Endothelial cell of umbilical vein (primary cell): ENCODE measurements around the gene CDIP1. TPM values are rescaled to one million over a fixed set of nuclear protein-coding genes. Genes with fewer than 3 reads are reported as not detected.
"Not testable (repeated sequence)": the region's sequence is repeated elsewhere in the genome, so short reads cannot be mapped to it uniquely, and the experiment has no call there.

Source experiments
- BruUV-seq: library from RNA; stranded (reverse); fragments of 400-500 nt; replicated peaks from 2 replicates; lab custom pipeline; 2021; lab: Mats Ljungman, UMichigan
- CTCF ChIA-PET: fragments of 300-600, 350-600 bp; sonication (Branson Sonifier 250); formaldehyde crosslinking; loops from one replicate; lab custom pipeline; 2021; ENCODE audit warnings: antibody characterized with exemption, inconsistent platforms; lab: Charles Lee
- POLR2A ChIA-PET: fragments of 300-600, 350-600 bp; sonication (Branson Sonifier 250); formaldehyde crosslinking; loops from one replicate; lab custom pipeline; 2021; ENCODE audit warnings: antibody characterized with exemption, inconsistent platforms; lab: Charles Lee
- DNase-seq: peaks from one replicate; pipeline ENCODE4 v3.0.0-alpha.2; 2011; ENCODE audit warnings: low read depth, low spot score
- FAIRE-seq: peaks from 2 replicates; lab custom pipeline; 2011; peaks lifted over from hg19 to GRCh38; lab: Jason Lieb, UNC
- H2AFZ ChIP-seq: 2 replicates; pipeline ENCODE4 v1.6.0; 2012; ENCODE audit warnings: low read depth, low read length, control low read depth, inconsistent platforms
- H3K27ac ChIP-seq: 2 replicates; pipeline ENCODE4 v1.5.1; 2011; ENCODE audit warnings: low read depth, mild to moderate bottlenecking, control low read depth, low read length, moderate library complexity; ENCODE audit not compliant: insufficient read depth
- H3K27me3 ChIP-seq, 2 experiments: 2 replicates each; pipeline versions ENCODE4 v1.6.0 to v1.6.1; 2011; ENCODE audit warnings: low read length in 2 of 2, mixed read lengths in 1 of 2; ENCODE audit not compliant: control insufficient read depth in 2 of 2, insufficient read depth in 2 of 2
- H3K36me3 ChIP-seq, 2 experiments: 2 replicates in 1 of 2; 3 replicates in 1 of 2; pipeline ENCODE4 v1.5.1; 2011; ENCODE audit warnings: low read length in 2 of 2, mild to moderate bottlenecking in 1 of 2, moderate library complexity in 1 of 2; ENCODE audit not compliant: control insufficient read depth in 2 of 2, insufficient read depth in 2 of 2; ENCODE audit errors: extremely low read depth in 1 of 2
- H3K4me1 ChIP-seq: 3 replicates; pipeline ENCODE4 v1.5.1; 2011; ENCODE audit warnings: mild to moderate bottlenecking, low read length; ENCODE audit not compliant: control insufficient read depth, insufficient read depth; ENCODE audit errors: extremely low read depth
- H3K4me2 ChIP-seq: 2 replicates; pipeline ENCODE4 v1.6.1; 2011; ENCODE audit warnings: low read length, control low read depth, mixed read lengths; ENCODE audit not compliant: insufficient read depth
- H3K4me3 ChIP-seq, 3 experiments: fragments of 200-600 bp in 1 of 3; sonication (generic), shearing (Covaris generic) in 1 of 3; replicated peaks in 1 of 3; 2 replicates each; pipeline ENCODE4 v1.5.1; 2011 to 2016; ENCODE audit warnings: control low read depth in 3 of 3, low read length in 3 of 3, mild to moderate bottlenecking in 2 of 3, inconsistent platforms in 1 of 3, low read depth in 1 of 3, moderate library complexity in 1 of 3; ENCODE audit not compliant: insufficient read depth in 1 of 3
- H3K79me2 ChIP-seq: 2 replicates; pipeline ENCODE4 v1.6.0; 2012; ENCODE audit warnings: low read length, inconsistent platforms; ENCODE audit not compliant: control insufficient read depth, insufficient read depth
- H3K9ac ChIP-seq: replicated peaks from 2 replicates; pipeline ENCODE3; 2011; ENCODE audit warnings: low read length, control low read depth; ENCODE audit not compliant: insufficient read depth; ENCODE audit errors: extremely low read depth
- H3K9me1 ChIP-seq: replicated peaks from 3 replicates; pipeline ENCODE4 v1.6.0; 2011; ENCODE audit warnings: mild to moderate bottlenecking, low read length; ENCODE audit not compliant: control insufficient read depth, insufficient read depth; ENCODE audit errors: extremely low read depth
- H3K9me3 ChIP-seq: replicated peaks from 2 replicates; pipeline ENCODE4 v1.5.1; 2012; ENCODE audit warnings: low read length, inconsistent platforms; ENCODE audit not compliant: control insufficient read depth, insufficient read depth
- H4K20me1 ChIP-seq: replicated peaks from 2 replicates; pipeline ENCODE3; 2011; ENCODE audit warnings: mild to moderate bottlenecking, low read length; ENCODE audit not compliant: control insufficient read depth, insufficient read depth; ENCODE audit errors: extremely low read depth
- EZH2 ChIP-seq: IDR thresholded peaks from 2 replicates; pipeline ENCODE4 v1.6.1; 2012; ENCODE audit warnings: borderline replicate concordance, low read depth, mild to moderate bottlenecking, moderate library complexity, low read length, inconsistent platforms; ENCODE audit not compliant: severe bottlenecking
- FOS ChIP-seq: IDR thresholded peaks from 2 replicates; pipeline ENCODE4 v1.6.1; 2011; ENCODE audit warnings: mild to moderate bottlenecking, low read length, moderate library complexity, borderline replicate concordance; ENCODE audit not compliant: insufficient read depth
- GATA2 ChIP-seq: IDR thresholded peaks from 2 replicates; pipeline ENCODE4 v1.7.0; 2011; ENCODE audit warnings: low read depth, mild to moderate bottlenecking, moderate library complexity, mixed read lengths, low read length; ENCODE audit not compliant: insufficient read length, insufficient read depth
- JUN ChIP-seq: IDR thresholded peaks from 2 replicates; pipeline ENCODE4 v1.6.1; 2011; ENCODE audit warnings: borderline replicate concordance, low read depth; ENCODE audit not compliant: insufficient read length, insufficient read depth
- MYC ChIP-seq: IDR thresholded peaks from one replicate; pipeline ENCODE4 v1.6.1; 2011; ENCODE audit warnings: mild to moderate bottlenecking, low read depth, low read length
- POLR2A ChIP-seq: IDR thresholded peaks from 2 replicates; pipeline ENCODE4 v1.6.1; 2012; ENCODE audit warnings: low read depth, mild to moderate bottlenecking, control low read depth, low read length
- POLR2AphosphoS5 ChIP-seq: IDR thresholded peaks from 2 replicates; pipeline ENCODE4 v1.6.1; 2012; ENCODE audit warnings: low read depth, mild to moderate bottlenecking, control low read depth, low read length, moderate library complexity; ENCODE audit not compliant: insufficient read depth
- dilution Hi-C: fragments of 300-500 bp; cut with MboI; formaldehyde crosslinking; loops from one replicate; pipeline ENCODE4 v1.15.0; 2019; ENCODE audit warnings: low sequenced_read_pairs; ENCODE audit not compliant: extremely low pct_ligation_motif_present
- intact Hi-C: fragments of 100-400 bp; cut with micrococcal nuclease; formaldehyde crosslinking; loops from one replicate; pipeline ENCODE4 v1.10.0; 2022
- polyA plus RNA-seq, 4 experiments: library from polyadenylated mRNA; depleted of rRNA in 3 of 4; stranded (reverse) in 3 of 4; unstranded in 1 of 4; fragments of >200 nt; gene quantifications; 2 replicates each; pipeline versions ENCODE4 v1.2.1 to v1.2.3, GENCODE V29; 2011 to 2012; ENCODE audit warnings: missing spikeins in 1 of 4
- total RNA-seq: library from RNA; stranded (reverse); gene quantifications from 2 replicates; pipeline ENCODE4 v1.2.3, GENCODE V29; 2021
- TF ChIP-seq, protein P1 (sequence below), 2 donors: IDR thresholded peaks; 1 replicate in 1 of 2; 2 replicates in 1 of 2; pipeline ENCODE4 v1.5.1; 2011; ENCODE audit warnings: low read length in 2 of 2, mild to moderate bottlenecking in 2 of 2, moderate library complexity in 2 of 2, control low read depth in 1 of 2, inconsistent platforms in 1 of 2, low read depth in 1 of 2; ENCODE audit not compliant: insufficient read depth in 1 of 2; ENCODE audit errors: extremely low read depth in 1 of 2
- TF ChIP-seq, protein P2 (sequence below): IDR thresholded peaks from 2 replicates; pipeline ENCODE4 v1.6.1; 2011; ENCODE audit not compliant: insufficient read depth, insufficient read length

Gene CDIP1
- total and polyA plus RNA-seq, 2 donors (not counting 3 experiments of a cell fraction or from before 2014, with no cell fraction given) = 33.9 to 37.4 TPM

DNA sequence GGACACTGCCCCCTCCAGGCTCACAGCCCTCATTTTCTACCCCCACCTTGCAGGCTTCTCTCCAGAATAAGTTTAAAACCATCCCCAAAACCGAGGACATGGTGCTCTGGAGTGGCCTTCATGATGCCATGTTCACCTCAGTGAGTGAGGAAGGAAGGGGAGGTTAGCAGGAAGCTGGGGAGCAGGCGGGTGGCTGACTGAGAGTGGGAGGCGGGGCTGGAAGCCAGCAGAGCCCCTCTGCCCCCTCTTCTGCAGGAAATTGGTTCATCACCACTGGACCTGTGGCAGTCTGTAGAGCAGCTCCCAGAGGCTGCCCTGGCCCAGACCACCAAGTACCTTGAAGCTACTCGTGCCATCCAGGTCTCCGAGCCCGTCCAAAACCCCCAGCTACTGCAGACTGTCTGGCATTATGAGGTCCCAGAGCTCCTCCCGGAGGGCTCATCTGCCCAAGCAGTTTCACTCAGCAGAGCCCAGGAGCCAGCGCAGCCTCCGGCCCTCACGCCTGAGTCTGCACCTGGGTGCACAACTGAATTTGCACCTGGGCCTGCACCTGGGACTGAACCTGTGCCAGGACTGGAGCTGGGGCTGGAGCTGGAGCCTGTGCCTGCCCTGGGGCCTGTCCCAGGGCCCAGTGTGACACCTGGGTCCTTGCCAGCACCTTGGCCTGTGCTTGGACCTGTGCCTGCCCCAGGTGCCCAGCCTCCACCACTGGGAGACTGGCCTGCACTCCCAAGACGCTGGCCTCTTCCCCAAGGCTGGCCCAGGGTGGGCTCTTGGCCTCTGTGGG lies 36.5 kb upstream of the CDIP1 start:
- no peak for DNase-seq
- Histone ChIP-seq H3K4me1 (no peaks in the 10 kb centered on the region), H3K27me3 (peaks cover 2 to 3% of the 10 kb centered on the region in 2 experiments), H3K9me1 (no peaks in the 10 kb centered on the region), H3K27ac (no peak overlapping the region), H3K4me2 (no peak overlapping the region), H3K79me2 (no peaks in the 10 kb centered on the region), H2AFZ (no peak overlapping the region), H3K9me3 (no peaks in the 10 kb centered on the region), H3K36me3 (no peaks in the 10 kb centered on the region), H3K9ac (no peak overlapping the region), H3K4me3 (no peak overlapping the region), H4K20me1 (no peaks in the 10 kb centered on the region)
- no TSS peak for BruUV-seq
- CTCF ChIA-PET = interaction anchor here (0.6 to 2.0 kb wide), 4 partner anchors 11 to 71 kb away, joined by 3 to 7 read pairs (median 4); no protein-coding TSS in a partner anchor
- TF ChIP-seq POLR2A = no peak
- TF ChIP-seq JUN = no peak
- TF ChIP-seq POLR2AphosphoS5 = no peak
- TF ChIP-seq GATA2 = no peak
- TF ChIP-seq FOS = no peak
- TF ChIP-seq, protein P1, sequence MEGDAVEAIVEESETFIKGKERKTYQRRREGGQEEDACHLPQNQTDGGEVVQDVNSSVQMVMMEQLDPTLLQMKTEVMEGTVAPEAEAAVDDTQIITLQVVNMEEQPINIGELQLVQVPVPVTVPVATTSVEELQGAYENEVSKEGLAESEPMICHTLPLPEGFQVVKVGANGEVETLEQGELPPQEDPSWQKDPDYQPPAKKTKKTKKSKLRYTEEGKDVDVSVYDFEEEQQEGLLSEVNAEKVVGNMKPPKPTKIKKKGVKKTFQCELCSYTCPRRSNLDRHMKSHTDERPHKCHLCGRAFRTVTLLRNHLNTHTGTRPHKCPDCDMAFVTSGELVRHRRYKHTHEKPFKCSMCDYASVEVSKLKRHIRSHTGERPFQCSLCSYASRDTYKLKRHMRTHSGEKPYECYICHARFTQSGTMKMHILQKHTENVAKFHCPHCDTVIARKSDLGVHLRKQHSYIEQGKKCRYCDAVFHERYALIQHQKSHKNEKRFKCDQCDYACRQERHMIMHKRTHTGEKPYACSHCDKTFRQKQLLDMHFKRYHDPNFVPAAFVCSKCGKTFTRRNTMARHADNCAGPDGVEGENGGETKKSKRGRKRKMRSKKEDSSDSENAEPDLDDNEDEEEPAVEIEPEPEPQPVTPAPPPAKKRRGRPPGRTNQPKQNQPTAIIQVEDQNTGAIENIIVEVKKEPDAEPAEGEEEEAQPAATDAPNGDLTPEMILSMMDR (IDR thresholded peaks at IDR 0.05; ENCODE audit: extremely low read depth in 1 of 2, insufficient read depth in 1 of 2, low read depth in 1 of 2, low read length in 2 of 2) = no peak
- TF ChIP-seq, protein P2, sequence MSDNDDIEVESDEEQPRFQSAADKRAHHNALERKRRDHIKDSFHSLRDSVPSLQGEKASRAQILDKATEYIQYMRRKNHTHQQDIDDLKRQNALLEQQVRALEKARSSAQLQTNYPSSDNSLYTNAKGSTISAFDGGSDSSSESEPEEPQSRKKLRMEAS = no peak
- TF ChIP-seq EZH2 = no peak
- no peak for TF ChIP-seq MYC
- FAIRE-seq = no peak
- intact Hi-C loops (no loop called here), dilution Hi-C loops (no loop called here)
- POLR2A ChIA-PET = interaction anchor here (0.6 kb wide), 1 partner anchor 305 kb away, joined by 3 read pairs; no protein-coding TSS in a partner anchor

DNA sequence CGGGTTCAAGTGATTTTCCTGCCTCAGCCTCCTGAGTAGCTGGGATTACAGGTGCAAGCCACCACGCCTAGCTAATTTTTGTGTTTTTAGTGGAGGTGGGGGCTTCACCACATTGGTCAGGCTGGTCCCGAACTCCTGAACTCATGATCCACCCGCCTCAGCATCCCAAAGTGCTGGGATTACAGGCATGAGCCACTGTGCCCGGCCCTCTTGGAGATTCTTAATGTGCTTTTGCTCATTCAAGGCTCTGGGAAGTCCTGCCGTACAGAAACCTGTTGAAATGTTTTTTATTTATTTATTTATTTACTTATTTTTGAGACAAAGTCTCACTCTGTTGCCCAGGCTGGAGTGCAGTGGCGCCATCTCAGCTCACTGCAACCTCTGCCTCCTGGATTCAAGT lies 35.4 kb upstream of the CDIP1 start:
- H3K9ac ChIP-seq, H2AFZ ChIP-seq, H3K9me3 ChIP-seq, DNase-seq, H3K27me3 ChIP-seq, H3K4me1 ChIP-seq, H3K27ac ChIP-seq, dilution Hi-C loops, H3K36me3 ChIP-seq, H3K4me3 ChIP-seq, BruUV-seq, POLR2A ChIA-PET, H4K20me1 ChIP-seq, FAIRE-seq, H3K4me2 ChIP-seq, H3K79me2 ChIP-seq, intact Hi-C loops, H3K9me1 ChIP-seq: not testable (repeated sequence)
- CTCF ChIA-PET = interaction anchor here (1.1 to 2.1 kb wide), 2 partner anchors 11 to 73 kb away, joined by 4 to 14 read pairs; no protein-coding TSS in a partner anchor
